DMS79 treated with DMSO at 0.1 percent for 48 hours (cell line): ENCODE data around the gene SIVA1.

ENCODE experiments used
- DNase-seq: peaks from one replicate; lab custom pipeline; 2025; lab: John Stamatoyannopoulos, UW

The SIVA1 gene

DNA sequence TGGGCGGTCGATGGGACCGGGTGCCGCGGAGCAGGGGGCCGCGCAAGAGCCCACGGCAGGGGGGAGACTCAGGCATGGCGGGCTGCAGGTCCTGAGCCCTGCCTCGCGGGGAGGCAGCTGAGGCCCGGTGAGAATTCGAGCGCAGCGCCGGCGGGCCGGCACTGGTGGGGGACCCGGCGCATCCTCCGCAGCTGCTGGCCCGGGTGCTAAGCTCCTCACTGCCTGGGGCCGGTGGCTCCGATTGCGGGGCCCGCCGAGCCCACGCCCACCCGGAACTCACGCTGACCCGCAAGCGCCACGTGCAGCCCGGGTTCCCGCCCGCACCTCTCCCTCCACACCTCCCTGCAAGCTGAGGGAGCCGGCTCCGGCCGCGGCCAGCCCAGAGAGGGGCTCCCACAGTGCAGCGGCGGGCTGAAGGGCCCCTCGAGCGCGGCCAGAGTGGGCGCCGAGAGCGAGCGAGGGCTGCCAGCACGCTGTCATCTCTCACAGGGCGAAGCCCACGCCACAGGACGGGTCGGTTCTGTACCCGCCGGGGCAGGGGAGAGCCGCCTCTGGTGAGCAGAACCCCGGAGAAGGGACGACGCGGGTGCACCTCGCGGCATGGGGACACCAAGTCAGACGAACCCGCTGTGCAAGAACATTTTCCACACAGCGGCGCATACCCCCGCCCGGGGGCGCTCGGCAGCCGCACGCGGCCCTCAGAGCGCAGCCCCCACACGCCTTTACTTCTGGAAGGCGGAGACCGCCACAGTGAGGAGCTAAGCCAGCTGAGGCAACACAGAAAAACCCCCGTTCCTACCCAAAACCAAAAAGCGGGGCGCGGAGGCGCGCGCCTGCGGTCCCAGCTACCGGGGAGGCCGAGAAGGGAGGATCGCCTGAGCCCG is 1.2 kb upstream of the SIVA1 start:
- DNase-seq = no peak

DNA sequence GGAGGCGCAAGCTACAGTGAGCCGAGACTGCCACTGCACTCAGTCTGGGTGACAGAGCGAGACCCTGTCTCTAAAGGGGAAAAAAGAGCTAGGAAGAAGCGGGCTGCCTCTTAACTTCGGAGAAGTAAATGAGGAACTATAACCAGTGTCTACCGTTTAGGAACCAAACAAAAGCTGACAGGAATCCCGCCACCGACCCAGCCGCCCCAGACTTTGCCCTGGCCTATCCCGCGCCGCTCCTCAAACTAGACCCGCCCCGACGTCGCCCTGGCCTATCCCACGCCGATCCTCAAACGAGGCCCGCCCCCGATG is 568 bp upstream of the SIVA1 start:
- no peak for DNase-seq

DNA sequence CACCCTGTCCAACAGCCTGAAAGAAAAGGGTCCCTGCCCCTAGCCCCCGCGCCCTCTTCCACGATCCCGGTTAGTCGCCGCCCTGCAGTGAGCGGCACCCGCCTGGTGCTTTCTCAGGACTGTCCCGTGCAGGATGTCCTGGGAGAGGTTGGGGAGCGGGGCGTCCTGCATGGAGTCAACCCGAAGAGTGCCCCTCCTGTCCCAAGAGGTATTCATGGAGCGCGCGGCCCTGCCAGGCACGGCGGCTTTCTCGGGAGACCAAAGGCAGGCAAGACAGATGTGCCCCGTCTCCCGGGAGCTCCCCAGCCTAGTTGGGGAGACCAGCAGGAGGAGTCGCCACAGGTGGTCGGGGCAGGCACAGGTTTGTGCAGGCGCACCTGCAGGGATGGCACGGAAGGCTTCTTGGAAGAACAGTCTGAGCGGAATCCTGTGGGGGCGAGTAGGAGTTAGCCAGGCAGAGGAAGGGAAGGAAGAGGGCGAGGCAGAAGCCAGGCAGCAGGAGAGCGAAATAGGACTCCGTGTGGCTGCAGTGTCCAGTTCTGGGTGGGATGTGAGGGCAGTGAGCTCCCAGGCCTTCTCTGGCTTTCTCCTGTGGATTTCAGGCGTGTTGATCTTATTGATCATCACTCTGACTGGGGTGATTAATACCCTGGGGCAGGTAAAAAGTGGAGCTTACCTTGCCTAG is 723 bp downstream of the SIVA1 start:
- no peak for DNase-seq

DNA sequence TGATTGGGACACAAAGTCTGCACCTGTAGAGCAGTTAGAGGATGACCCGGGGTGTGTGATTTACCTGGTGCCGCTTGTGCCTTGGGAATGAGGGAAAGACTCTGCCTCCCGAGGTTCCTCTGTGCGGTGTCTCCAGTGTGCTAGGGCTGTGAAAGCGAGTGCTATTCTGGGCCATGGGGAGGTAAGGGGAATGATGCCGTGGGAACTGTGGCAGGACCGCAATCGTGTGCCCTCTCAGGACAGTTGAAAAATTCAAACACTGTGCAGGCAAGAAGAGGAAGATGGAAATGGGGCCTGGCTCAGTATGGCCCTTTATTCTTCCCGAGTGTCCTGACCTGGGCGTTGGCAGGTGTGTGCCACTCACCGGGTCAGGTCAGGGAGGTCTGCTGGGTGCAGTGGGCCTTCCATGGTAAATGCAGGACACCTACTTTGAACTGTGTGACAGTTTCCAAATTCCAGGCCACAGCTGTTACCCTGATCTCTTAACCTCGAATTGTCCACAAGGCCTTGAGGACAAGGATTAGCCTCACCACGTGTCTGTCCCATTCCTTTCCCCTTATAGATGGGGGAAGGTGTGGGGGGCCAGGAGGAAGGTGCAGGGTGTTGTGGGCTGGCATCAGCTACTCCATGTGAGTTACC is 1.4 kb downstream of the SIVA1 start:
- DNase-seq = no peak

DNA sequence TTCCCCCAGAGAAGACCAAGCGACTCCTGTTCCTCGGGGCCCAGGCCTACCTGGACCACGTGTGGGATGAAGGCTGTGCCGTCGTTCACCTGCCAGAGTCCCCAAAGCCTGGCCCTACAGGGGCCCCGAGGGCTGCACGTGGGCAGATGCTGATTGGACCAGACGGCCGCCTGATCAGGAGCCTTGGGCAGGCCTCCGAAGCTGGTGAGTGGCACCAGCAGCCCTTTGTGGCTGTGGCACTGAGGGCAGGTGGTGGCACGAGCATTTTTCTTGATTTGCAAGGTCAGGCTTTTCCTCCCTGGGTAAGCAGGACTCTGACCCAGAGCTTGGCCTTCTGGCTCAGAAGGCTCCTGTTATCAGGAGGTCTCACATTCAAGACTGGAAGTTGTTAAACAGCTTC is 2.7 kb downstream of the SIVA1 start:
- no peak for DNase-seq

DNA sequence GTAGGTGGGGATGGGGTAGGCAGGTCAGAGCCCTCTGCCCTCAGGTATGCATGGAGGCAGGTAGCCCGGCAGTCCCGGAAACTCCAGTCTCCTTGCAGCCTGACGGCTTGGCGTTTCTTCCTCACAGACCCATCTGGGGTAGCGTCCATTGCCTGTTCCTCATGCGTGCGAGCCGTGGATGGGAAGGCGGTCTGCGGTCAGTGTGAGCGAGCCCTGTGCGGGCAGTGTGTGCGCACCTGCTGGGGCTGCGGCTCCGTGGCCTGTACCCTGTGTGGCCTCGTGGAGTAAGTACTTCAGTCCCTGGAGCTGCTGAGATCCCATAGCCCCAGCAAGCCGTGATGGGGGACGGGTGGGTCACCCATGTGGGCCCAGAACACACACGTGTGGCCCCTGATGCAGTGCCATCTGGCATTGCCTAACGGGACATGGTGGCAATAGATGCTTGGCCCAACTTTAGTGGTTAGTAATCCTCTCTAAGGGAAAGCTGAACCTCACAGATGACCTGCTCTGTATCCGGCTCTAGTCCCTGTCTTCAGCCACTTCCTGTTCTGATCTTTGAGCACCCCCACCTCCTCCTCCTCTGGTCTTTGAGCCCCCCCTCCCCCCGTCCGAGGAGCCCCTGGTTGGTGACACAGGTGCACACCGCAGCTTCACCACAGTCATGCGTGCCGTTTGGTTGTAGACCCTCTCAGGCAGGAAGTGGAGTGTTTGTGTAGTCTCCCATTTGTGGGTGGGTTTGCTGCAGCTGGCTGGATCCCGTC is 3.7 kb downstream of the SIVA1 start:
- no peak for DNase-seq

DNA sequence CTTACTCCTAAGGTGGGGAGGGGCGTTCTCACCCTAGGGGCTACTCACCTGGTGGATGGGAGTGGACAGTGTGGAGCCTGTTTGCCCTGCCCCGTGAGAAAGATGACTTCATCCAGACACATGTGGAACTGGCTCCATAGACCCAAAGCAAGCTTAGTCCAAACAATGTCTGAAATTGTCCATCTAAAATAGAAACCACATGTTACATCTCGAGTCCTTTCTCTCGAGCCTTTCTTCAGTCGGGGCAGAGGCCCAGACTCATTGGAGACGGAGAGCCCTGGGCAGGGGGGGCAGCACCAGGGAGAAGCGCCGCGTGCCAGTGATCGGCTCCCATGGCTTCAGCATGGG is 4.3 kb downstream of the SIVA1 start:
- no peak for DNase-seq

DNA sequence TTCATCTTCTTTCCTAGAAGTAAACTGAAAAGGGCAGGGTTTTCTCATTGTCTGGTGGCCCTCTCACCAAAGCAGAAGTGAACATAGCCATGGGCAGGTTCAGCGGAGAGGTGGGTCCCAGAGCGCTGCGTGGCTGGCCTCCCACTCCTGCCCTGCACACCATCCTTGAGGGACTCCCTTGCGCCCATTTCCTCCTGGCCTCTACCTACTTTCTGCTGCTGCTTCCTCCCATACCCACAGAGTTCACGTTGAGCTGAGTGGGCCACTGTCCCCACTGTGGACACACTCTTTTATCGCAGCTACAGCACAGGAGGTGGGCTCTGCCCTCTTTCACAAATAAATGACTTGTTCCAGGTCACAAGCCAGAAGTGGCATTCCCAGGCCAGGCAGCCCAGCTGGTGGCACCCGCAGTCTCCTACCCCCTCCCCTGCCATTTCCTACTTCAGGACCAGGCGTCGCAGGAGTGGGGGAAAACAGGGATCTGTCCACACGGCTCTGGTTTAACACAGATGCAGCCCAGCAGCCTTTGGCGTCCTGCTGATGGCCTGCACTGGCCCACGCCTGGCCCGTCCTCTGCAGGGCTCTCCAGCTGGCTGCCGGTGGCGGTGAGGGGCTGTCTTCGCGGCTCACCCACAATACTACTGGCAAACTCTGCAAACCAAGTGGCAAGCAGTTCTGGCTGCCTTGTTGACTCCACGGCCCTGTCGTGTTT is 4.9 kb downstream of the SIVA1 start:
- no peak for DNase-seq

DNA sequence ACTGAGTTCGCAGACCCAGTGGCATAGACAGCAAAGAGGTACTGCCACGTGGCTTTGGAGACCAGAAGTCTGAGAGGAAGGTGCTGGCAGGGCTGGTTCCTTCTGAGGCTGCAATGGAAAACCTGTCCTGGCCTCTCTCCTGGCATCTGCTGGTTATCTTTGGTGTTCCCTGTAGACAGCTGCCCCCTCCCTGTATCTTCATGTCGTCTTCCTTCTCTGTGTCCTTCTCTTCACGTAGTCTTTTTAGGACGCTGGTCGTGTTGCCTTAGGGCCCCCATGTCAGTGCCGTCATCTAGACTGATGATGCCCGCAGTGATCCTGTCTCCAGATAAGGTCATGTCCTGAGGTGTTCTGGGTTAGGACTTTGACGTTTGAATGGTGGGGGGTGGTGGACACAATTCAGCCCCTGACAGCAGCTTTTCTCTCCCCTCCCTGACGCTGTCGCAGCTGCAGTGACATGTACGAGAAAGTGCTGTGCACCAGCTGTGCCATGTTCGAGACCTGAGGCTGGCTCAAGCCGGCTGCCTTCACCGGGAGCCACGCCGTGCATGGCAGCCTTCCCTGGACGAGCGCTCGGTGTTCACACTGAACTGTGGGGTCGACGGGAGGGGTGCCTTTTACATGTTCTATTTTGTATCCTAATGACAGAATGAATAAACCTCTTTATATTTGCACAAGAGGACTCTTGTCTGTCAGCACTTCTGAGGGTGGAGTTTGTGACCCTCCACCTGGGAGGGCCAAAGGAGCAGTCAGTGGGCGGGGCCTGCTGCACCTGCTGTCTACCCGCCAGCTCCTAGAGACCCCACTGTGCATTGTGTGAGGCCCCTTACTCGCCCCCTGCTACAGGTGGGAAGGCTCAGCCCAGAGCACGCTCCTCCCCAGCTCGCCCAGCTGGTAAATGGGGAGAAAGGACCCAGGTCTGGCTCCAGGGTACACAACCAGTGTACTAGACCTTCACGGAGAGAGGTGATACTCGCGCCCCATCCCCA is 6.3 kb downstream of the SIVA1 start:
- DNase-seq = no peak

DNA sequence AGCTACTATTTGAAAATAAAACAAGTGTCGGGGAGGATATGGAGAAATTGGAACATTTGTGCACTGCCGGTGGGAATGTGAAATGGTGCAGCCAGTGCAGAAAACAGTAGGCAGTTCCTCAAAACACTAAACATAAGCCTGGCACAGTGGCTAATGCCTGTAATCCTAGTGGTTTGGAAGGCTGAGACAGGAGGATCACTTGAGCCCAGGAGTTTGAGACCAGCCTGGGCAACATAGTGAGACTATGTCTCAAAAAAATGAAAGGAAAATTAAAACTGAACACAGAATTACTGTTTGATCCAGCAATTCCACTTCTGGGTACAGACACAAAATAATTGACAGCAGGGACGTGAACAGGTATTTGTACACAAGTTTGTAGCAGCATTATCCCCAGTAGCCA is 12.6 kb downstream of the SIVA1 start:
- no peak for DNase-seq

DNA sequence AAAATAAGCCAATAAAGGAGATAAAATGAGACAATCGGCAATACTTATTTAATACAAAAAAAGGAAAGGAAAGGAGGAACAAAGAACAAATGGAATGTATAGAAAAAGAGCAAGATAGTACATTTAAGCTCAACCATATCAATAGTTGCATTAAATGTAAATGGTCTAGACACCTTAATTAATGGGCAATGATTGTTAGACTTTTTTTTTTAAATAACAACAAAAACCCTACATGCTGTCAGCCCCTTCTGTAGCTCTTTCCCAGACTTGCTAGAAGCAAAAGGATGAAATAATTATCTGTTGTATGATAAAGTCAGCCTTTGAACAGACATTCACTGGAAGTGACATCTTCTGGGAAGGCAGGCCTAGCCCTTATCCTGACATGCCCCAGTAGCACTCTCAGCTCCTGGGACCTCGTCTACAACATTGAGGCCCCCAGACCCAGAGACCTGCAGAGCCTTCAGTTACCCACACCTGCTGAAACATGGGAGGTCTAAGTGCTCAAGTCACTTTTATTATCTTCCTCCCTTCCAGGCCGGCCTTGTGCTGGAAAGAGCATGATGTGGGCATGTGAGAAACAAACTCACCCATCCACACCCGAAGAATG is 13.4 kb downstream of the SIVA1 start:
- no peak for DNase-seq

DNA sequence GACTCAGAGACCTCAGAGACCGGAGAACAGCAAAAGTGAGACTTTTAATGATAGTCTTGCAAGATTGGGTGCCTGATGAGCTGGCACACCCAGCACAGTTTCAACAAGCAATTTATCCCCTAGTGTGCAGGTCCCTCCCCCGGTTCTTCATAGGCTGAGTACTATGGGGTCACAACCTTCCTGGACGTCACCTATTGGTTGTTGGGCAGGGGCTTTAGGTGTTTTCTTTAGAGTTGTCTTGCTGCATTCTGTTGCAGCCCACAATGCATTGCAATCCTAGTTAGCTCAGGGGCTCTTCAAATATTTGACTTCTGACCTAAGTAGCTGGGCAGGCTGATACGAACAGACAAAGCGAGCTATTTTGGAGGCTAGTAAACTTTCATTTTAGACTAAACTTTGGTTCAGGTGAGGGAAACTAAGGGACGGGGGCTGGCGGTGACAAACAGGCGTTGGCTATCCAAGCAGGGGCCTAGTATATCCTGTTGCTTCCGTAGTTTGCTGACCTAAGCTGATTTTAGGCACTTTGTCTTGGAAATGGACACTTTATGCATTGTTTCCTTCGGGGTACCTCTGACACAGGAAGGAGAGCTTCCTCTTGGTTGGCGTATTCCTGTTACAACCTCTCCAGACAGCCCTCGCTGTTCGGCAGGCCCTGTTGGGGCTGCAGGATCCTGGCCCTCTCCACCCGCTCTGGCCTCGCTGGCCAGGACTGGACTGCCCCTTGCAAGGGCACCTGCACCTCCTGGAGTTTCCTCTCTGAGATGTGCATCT is 14.1 kb downstream of the SIVA1 start:
- no peak for DNase-seq

DNA sequence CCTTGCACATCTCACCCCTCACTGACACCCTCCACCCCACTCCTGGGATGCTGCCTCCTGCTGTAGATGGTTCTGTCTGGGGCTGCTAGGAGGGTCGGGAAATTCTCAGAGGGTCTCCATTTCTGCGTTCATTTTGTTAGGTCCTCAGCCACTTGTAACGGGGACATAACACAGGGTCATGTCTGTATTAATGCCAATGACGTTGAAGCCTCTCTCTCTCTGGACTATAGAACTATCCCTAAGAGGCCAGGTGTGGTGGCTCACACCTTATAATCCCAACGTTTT is 14.6 kb downstream of the SIVA1 start:
- no peak for DNase-seq

DNA sequence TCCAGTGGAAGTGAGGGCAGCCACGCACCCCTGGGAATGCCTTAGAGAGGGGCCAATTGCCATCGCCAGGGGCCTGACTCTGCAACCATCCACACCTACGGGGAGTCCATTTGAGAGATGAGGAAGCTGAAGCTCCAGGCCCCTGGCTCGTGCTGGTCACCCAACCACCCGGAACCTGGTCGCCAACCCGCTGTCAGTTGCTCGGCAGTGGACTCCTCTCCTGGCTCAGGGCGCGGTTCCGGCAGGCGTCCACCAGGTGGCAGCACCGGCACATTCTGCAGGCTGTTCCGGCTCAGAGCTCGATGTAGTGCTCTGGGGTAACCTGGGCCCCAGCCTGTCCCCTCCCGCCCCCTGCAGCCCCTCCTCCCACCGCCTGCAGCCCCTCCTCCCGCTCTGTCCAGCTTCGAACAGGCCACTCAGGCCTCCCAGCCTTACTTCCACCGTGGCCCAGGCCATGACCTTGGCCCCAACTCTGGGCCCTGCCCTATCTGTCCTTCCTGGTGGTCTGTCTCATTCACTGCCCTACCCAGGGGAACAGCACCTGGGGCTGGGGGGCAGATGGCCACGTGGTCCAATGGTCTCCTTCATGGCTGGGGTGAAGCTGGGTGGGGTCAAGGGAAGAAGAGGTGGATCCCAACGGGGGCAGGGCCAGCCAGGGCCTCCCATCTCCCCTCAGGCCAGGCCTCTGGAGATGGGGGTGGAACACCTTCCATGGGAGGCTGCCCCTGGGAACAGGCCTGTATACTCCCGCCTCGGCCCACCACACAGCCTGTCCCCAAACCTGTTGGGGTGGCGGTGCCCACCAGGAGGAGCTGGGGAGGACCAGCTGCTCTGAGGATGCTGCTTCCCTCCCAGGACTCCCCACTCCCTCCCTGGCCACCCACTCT is 15.7 kb downstream of the SIVA1 start:
- peak; percentile 71 for DNase-seq

DNA sequence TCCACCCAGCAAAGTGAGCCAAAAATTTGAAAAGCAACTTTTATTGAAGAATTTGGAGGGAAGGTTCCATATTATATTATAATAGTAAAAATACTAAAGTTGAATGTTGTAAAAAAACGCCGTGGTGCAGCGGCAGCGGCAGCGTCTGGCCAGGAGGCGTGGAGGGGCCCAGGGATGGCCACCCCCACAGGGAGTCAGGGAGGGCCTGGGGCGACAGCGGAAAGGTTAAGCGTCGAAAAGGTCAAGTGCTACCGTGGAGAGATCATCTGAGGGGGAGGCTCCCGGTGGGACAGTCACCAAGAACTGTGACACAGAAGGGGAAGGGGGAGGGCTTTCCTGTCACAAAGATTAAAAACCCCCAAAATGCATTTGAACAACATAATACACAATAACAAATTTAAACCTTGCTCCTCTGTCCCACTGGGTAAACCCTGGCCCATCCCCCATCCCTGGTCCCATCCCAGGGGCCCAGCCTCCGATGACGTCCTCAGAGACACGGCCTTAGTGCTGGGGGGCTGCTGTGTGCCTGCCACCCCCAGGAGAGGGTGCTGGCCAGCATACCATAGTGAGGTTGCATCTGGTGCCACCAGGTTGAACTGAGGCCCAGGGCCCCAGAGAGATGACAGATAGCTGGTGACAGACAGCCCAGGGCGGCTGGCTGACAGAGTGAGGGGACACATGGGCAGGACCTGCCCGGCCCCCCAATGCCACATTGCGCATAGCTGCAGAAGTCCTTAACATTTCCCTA is 16.6 kb downstream of the SIVA1 start:
- no peak for DNase-seq

DNA sequence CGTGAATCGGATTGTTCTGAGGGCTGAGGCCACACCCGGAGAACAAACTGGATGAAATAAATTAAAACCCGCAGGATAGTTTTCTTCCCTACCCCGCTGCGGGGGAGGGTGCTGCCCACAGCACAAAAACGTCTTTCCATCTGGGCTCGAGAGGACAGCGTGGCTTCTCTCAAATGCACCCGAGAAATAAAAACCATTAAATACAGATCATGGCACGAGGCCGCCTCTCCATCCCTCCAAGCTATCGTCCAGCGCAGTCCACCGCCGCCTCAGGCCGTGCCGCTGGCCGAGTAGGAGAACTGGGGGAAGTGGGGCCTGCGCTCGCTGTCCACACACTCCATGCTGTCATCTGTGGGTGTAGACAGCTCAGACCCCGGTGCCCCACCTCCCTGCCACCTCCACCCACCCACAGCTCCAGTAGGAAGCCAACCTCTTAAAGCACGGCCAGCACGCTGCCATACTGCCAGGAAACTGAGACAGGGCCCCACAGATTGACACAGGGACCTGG is 17.2 kb downstream of the SIVA1 start:
- no peak for DNase-seq

DNA sequence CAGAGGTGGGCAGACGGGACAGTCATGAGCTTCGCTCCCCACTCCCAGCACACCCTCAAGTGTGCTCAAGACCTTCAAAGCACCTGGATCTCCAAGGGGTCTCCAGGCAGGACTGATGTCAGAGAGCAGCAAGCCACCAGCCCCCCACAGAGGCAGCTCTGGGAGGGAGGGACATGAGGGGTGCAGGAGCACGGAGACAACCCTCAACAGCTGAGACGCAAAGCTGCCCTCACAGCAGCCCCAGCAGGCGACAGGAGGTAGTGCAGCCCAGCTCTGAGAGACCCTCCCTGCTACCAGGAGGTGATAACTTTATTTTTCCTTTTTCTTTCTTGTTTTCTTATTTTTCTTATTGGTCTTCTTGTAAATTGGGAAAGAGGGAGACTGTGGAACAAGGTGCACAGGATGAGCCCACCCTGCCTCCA is 17.9 kb downstream of the SIVA1 start:
- DNase-seq = no peak

DNA sequence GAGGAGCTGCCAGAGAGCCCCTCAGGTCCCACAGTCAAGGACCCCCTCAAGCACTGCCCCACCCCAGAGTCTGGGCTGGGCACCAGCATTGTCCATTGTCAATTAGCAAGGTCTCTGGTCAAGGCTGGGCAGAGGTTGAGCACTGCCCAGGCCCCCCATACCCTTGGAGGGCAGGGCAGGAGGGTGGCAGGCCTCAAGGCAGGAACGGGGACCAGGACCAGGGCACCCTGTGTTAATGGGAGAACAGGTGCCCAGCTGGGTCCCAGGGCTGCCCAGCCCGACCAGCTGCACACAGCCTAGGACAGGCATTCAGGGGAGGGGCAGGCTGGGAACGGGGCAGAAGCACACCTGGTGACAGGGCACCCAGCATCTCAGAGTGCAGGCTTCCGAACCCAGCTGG is 18.4 kb downstream of the SIVA1 start:
- no peak for DNase-seq
